Nephron (organoid): ENCODE data around the gene NAA38.

Experiments used
- H3K27ac Mint-ChIP-seq, 3 experiments: 2 replicates each; pipeline ENCODE4 v1.8.0; 2020; ENCODE audit warnings: mixed read lengths in 3 of 3, mild to moderate bottlenecking in 2 of 3, moderate library complexity in 1 of 3
- H3K27me3 Mint-ChIP-seq: 2 replicates; pipeline ENCODE4 v1.8.0; 2021; ENCODE audit warnings: low read depth, mild to moderate bottlenecking, moderate library complexity, mixed read lengths
- H3K36me3 Mint-ChIP-seq: 2 replicates; pipeline ENCODE4 v1.8.0; 2020; ENCODE audit warnings: low read depth, mixed read lengths
- H3K4me1 Mint-ChIP-seq: 2 replicates; pipeline ENCODE4 v1.8.0; 2020; ENCODE audit warnings: mixed read lengths
- H3K4me3 Mint-ChIP-seq, 3 experiments: 2 replicates each; pipeline ENCODE4 v1.8.0; 2020; ENCODE audit warnings: mild to moderate bottlenecking in 3 of 3, mixed read lengths in 3 of 3, moderate library complexity in 2 of 3
- H3K9me3 Mint-ChIP-seq: 2 replicates; pipeline ENCODE4 v1.8.0; 2020; ENCODE audit warnings: mixed read lengths
- TF ChIP-seq, protein P1 (sequence below), 3 experiments: fragments of 200-600 bp; sonication (generic); IDR thresholded peaks; one replicate each; pipeline ENCODE4 v1.5.0; 2021; ENCODE audit warnings: antibody characterized with exemption in 3 of 3; ENCODE audit not compliant: unreplicated experiment in 3 of 3

The NAA38 gene

DNA sequence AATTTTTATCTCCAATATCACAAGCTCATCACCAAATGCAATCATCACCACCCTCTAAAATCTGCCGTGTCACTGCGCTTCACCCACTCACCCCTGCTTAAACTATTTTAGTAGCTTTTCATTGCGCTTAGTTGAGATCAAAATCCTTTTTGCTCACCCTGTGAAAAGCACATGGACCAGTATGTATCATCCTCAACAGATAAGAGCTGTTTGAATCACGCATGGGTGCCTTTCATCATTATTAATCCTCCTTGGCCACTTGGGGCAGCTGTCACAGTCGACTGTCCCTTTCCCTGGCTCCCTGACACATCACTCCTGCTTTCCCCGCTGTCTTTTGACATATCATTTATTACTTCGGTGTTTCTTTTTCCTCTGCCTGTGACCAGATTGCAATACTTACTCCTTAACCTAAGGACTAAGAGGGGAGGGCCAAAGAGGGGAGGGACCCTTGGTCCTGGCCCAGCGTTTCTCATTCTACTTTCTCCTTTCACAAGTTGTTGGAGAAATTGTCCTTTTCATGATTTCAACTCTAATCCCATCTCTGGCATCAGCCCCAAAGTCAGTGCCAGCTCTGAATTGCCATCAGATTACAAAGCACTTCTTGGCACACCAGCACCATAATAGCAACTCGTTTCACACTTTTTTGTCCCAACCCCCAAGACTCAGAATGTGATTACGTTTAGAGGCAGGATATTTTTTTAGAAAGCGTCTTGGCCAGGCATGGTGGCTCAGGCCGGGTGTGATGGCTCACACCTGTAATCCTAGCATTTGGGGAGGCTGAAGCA is 32.0 kb downstream of the NAA38 start:
- H3K9me3 Mint-ChIP-seq = no peaks in the 10 kb centered on the region
- no peak overlapping the region for H3K4me3 Mint-ChIP-seq
- TF ChIP-seq, protein P1, sequence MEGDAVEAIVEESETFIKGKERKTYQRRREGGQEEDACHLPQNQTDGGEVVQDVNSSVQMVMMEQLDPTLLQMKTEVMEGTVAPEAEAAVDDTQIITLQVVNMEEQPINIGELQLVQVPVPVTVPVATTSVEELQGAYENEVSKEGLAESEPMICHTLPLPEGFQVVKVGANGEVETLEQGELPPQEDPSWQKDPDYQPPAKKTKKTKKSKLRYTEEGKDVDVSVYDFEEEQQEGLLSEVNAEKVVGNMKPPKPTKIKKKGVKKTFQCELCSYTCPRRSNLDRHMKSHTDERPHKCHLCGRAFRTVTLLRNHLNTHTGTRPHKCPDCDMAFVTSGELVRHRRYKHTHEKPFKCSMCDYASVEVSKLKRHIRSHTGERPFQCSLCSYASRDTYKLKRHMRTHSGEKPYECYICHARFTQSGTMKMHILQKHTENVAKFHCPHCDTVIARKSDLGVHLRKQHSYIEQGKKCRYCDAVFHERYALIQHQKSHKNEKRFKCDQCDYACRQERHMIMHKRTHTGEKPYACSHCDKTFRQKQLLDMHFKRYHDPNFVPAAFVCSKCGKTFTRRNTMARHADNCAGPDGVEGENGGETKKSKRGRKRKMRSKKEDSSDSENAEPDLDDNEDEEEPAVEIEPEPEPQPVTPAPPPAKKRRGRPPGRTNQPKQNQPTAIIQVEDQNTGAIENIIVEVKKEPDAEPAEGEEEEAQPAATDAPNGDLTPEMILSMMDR (IDR thresholded peaks at IDR 0.05; ENCODE audit: unreplicated experiment in 3 of 3) = peak in 1 of 3 experiments; percentile 16
- H3K27me3 Mint-ChIP-seq = peaks cover 51% of the 10 kb centered on the region
- no peaks in the 10 kb centered on the region for H3K36me3 Mint-ChIP-seq
- H3K4me1 Mint-ChIP-seq = peaks cover 6% of the 10 kb centered on the region
- H3K27ac Mint-ChIP-seq = no peak overlapping the region

DNA sequence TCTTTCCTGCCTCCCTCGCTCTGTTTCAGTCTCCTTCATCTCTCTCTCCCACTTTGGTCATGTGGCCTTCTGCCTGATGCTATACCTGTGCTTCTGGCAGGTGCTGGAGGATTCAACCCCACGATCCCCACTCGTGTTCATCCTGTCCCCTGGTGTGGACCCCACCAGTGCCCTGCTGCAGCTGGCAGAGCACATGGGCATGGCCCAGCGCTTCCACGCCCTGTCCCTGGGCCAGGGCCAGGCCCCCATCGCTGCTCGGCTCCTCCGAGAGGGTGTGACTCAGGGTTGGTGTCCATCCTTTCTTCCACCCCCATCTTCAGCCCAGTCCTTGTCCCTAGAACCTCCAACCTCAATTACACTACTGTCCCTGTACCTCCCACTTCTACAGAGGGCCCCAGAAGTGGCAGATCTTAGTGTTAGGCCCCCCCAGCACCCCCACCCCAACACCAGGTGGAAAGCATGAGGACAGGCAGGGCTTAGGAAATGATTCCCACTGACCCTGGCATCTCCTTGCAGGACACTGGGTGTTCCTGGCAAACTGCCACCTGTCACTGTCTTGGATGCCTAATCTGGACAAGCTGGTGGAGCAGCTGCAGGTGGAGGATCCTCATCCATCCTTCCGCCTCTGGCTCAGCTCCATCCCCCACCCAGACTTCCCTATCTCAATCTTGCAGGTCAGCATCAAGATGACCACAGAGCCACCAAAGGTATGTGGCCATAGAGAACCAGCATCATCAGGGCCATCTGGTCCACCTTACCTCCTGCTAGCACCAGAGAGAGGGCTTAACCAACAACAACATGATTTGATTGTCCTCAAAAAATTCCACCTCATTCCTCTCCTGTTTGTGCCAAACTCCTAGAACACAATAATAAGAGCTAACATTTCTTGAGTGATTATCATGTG is 33.1 kb downstream of the NAA38 start:
- Mint-ChIP-seq H3K36me3 (no peaks in the 10 kb centered on the region), H3K27me3 (peaks cover 58% of the 10 kb centered on the region), H3K9me3 (no peaks in the 10 kb centered on the region), H3K27ac (no peak overlapping the region), H3K4me3 (no peak overlapping the region), H3K4me1 (peaks cover 6% of the 10 kb centered on the region)
- TF ChIP-seq, protein P1 (IDR thresholded peaks at IDR 0.05; ENCODE audit: unreplicated experiment in 3 of 3) = no peak

DNA sequence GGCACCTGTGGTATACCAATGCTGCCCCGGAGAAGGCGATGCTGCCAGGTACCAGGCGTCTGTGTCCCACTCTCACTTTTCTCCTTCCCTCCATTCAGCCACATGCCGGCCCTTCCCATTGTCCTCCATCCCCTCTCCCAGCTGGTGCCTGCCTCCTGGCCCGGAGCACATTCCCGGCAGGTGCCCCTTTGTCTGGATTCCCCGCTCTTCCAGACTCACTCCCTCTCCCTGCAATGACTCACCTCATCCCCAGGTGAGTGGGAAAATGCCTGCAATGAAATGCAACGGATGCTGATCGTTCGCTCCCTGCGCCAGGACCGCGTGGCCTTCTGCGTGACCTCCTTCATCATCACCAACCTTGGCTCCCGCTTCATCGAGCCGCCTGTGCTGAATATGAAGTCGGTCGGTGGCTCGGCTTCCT is 33.8 kb downstream of the NAA38 start:
- H3K9me3 Mint-ChIP-seq = no peaks in the 10 kb centered on the region
- H3K36me3 Mint-ChIP-seq = no peaks in the 10 kb centered on the region
- H3K4me3 Mint-ChIP-seq = no peak overlapping the region
- H3K27ac Mint-ChIP-seq = no peak overlapping the region
- peaks cover 6% of the 10 kb centered on the region for H3K4me1 Mint-ChIP-seq
- TF ChIP-seq, protein P1 (IDR thresholded peaks at IDR 0.05; ENCODE audit: unreplicated experiment in 3 of 3) = no peak
- peaks cover 63% of the 10 kb centered on the region for H3K27me3 Mint-ChIP-seq

DNA sequence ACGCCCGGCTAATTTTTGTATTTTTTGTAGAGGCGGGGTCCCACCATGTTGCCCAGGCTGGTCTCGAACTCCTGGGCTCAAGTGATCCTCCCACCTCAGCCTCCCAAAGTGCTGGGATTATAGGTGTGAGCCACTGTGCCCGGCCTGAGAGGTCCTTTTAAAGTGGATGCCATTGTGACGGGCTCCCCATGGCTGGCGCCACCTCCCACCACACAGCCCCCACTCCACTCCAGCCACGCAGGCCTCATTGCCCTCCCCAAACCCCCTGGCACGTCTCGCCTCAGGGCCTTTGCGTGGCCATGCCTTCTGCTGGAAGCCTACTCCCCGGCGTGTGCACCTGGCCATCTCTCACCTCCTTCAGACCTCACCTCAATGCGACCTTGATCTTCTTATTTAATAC is 35.2 kb downstream of the NAA38 start:
- Mint-ChIP-seq H3K9me3 (no peaks in the 10 kb centered on the region), H3K27me3 (peaks cover 58% of the 10 kb centered on the region), H3K27ac (no peak overlapping the region), H3K4me3 (no peak overlapping the region), H3K36me3 (no peaks in the 10 kb centered on the region), H3K4me1 (peaks cover 6% of the 10 kb centered on the region)
- TF ChIP-seq, protein P1 (IDR thresholded peaks at IDR 0.05; ENCODE audit: unreplicated experiment in 3 of 3) = no peak

DNA sequence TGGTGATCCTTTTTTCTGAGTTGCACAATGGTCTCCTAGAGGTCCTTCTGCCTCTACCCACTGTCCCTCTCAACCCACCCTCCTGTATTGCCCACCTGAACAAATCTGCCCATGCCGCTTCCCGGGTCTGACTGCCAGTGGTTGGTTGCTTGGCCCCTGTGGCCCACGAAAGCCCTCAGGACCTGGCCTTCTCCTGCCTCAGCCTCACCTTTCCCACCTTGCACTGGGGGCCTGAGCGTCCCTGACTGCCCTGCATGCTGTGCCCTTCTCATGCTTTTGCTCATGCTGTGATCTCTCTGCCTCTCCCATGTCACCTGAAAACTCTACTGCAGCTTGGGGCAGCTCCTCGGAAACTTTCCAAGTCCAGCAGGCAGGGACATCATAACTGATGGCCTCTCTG is 37.1 kb downstream of the NAA38 start:
- H3K27ac Mint-ChIP-seq = no peak overlapping the region
- H3K4me3 Mint-ChIP-seq = no peak overlapping the region
- peaks cover 2% of the 10 kb centered on the region for H3K4me1 Mint-ChIP-seq

More for the DNA sequence above, 37.1 kb downstream of the NAA38 start:
- H3K36me3 Mint-ChIP-seq = no peaks in the 10 kb centered on the region
- peaks cover 47% of the 10 kb centered on the region for H3K27me3 Mint-ChIP-seq
- no peaks in the 10 kb centered on the region for H3K9me3 Mint-ChIP-seq
- TF ChIP-seq, protein P1 (IDR thresholded peaks at IDR 0.05; ENCODE audit: unreplicated experiment in 3 of 3) = no peak
